Heart right ventricle (tissue), 16 donors: ENCODE results near the gene DDX20. TPM values are rescaled to one million over a fixed set of nuclear protein-coding genes. Genes with fewer than 3 reads are reported as not detected.

Source experiments
- ATAC-seq, 8 donors: fragments of 200-7000 bp; cut with Tn5 transposase; one replicate each; pipeline ENCODE4 v1.9.1; 2020; ENCODE audit warnings: mild to moderate bottlenecking in 8 of 8, moderate library complexity in 8 of 8, moderate number of reproducible peaks in 1 of 8
- DNase-seq, 2 donors: peaks; one replicate each; pipeline ENCODE4 v3.0.0-alpha.2; 2020
- H3K27ac ChIP-seq, 10 donors: fragments of 200-600 bp; sonication (generic) in 2 of 10; one replicate each; pipeline versions ENCODE4 v1.5.0 to v1.8.0; 2020 to 2022; ENCODE audit warnings: mild to moderate bottlenecking in 3 of 10
- H3K27me3 ChIP-seq, 7 donors: fragments of 200-600 bp; one replicate each; pipeline ENCODE4 v1.8.0; 2021 to 2022; ENCODE audit warnings: mild to moderate bottlenecking in 2 of 7
- H3K36me3 ChIP-seq, 9 donors: fragments of 200-600 bp; sonication (generic) in 1 of 9; one replicate each; pipeline versions ENCODE4 v1.5.0 to v1.8.0; 2020 to 2022; ENCODE audit warnings: mild to moderate bottlenecking in 2 of 9
- H3K4me1 ChIP-seq, 9 donors: fragments of 200-600 bp; sonication (generic) in 1 of 9; one replicate each; pipeline versions ENCODE4 v1.5.0 to v1.8.0; 2020 to 2022; ENCODE audit warnings: mild to moderate bottlenecking in 4 of 9
- H3K4me3 ChIP-seq, 10 donors: fragments of 200-600 bp; sonication (generic) in 2 of 10; one replicate each; pipeline versions ENCODE4 v1.5.0 to v1.8.0; 2020 to 2022; ENCODE audit warnings: mild to moderate bottlenecking in 7 of 10, moderate library complexity in 2 of 10
- H3K9me3 ChIP-seq, 11 donors: fragments of 200-600 bp in 10 of 11; sonication (generic) in 2 of 11; one replicate each; pipeline versions ENCODE4 v1.5.0 to v1.8.0; 2013 to 2022; ENCODE audit warnings: mild to moderate bottlenecking in 2 of 11, control low read depth in 1 of 11, moderate library complexity in 1 of 11
- CTCF ChIP-seq, 9 donors: fragments of 200-600 bp; sonication (generic) in 2 of 9; IDR thresholded peaks; one replicate each; pipeline versions ENCODE4 v1.5.0 to v1.8.0; 2021 to 2022; ENCODE audit warnings: antibody characterized with exemption in 9 of 9, mild to moderate bottlenecking in 5 of 9, moderate library complexity in 1 of 9
- WGBS, 2 donors: extraction: QIAGEN DNeasy Blood & Tissue Kit; methylation state at CpG; one replicate each; pipeline ENCODE4 v1.1.7; 2013; ENCODE audit warnings: inconsistent platforms in 1 of 2; 5-methylcytosine and 5-hydroxymethylcytosine counted together
- intact Hi-C, 10 donors: fragments of 100-400 bp; cut with DNase I; formaldehyde crosslinking; loops; one replicate each; pipeline versions ENCODE4 v1.11.1 to v1.14.2; 2022
- polyA plus RNA-seq, 2 donors: library from polyadenylated mRNA; stranded (reverse); fragments of 200-250 nt; gene quantifications; one replicate each; pipeline ENCODE4 v1.2.3, GENCODE V29; 2013
- total RNA-seq, 10 donors: library from RNA; stranded (reverse); fragmentation: NEBNext Ultra II Directional in 3 of 10; extraction: Animal tissue kit (Norgen Biotek cat#: 25700) in 3 of 10; gene quantifications; one replicate each; pipeline versions ENCODE4 v1.2.1 to v1.2.4, GENCODE V29; 2021 to 2023
- donor health status: Arrhythmogenic right ventricular cardiomyopathy.
- donor health status: ischemic (EF 13 %, LVEDD 7.1; RV severe dilation, severe dysfunction).
- donor health status: healthy with polysubstance abuse.
- donor health status: DM: no; HTN: yes; CAD: no.
- donor health status: DM: no; HTN: no; CAD: no.
- donor health status: ischemic (EF 25% LVEDD 6.9; RV normal size, moderate dysfunction).
- donor health status: ischemic (EF 25% LVEDD 5.7; RV mildly dilated, moderate dysfunction).
- donor health status: healthy.
- donor health status: DM: yes; HTN: yes; CAD: no.
- donor health status: Ischemic cardiomyopathy.
- donor health status: ischemic (EF 35%, LVEDD 5.7; RV mildly dilated, moderate dysfunction).
- donor health status: nonischemic (EF 11% LVEDD 7.7; RV severe dilation, severe dysfunction).
- donor health status: DM: yes; HTN: yes; CAD: no.
- donor health status: PGD.
- donor health status: ischemic (EF 29% LVEDD 5.4; RV normal size, mild dysfunction).
- donor health status: nonischemic (EF 23%, LVEDD 6.1; RV moderate dilation, normal function).

The DDX20 gene
- total and polyA plus RNA-seq, 12 donors, result 4.0 to 10.0 (median 6.4) TPM

GRCh38 chr1:111779546-111779945 is 23.8 kb downstream of the DDX20 start:
- no peak for DNase-seq
- Histone ChIP-seq H3K36me3 (peaks cover 0 to 9% (median 0%) of the 10 kb centered on the region in 9 donors), H3K27ac (no peak overlapping the region), H3K4me1 (peaks cover 0 to 6% (median 0%) of the 10 kb centered on the region in 9 donors), H3K4me3 (no peak overlapping the region), H3K9me3 (no peaks in the 10 kb centered on the region), H3K27me3 (no peaks in the 10 kb centered on the region)
- no peak for ATAC-seq
- 88 to 91% methylated on average over 2 of the region's 2 CpGs for WGBS, 2 donors
- TF ChIP-seq CTCF (IDR thresholded peaks at IDR 0.05), result no peak
- intact Hi-C loops, result loop anchor here in 1 of 10 donors (5.0 kb wide), 1 partner anchor 408 kb away; no protein-coding TSS in a partner anchor

GRCh38 chr1:111784273-111784901 is 28.7 kb downstream of the DDX20 start:
- no peak overlapping the region for H3K27ac ChIP-seq
- no peak overlapping the region for H3K4me3 ChIP-seq
- WGBS, 2 donors, result 84% methylated on average over 4 of the region's 4 CpGs
- intact Hi-C loops, result loop anchor here in 1 of 10 donors (10.0 kb wide), 1 partner anchor 550 kb away; no protein-coding TSS in a partner anchor
- H3K9me3 ChIP-seq, result no peaks in the 10 kb centered on the region
- peaks cover 0 to 12% (median 0%) of the 10 kb centered on the region in 9 donors for H3K36me3 ChIP-seq
- peaks cover 0 to 4% (median 0%) of the 10 kb centered on the region in 9 donors for H3K4me1 ChIP-seq
- H3K27me3 ChIP-seq, result no peaks in the 10 kb centered on the region
- DNase-seq, result no peak
- TF ChIP-seq CTCF (IDR thresholded peaks at IDR 0.05), result no peak
- ATAC-seq, result no peak

- DNase-seq (no peak), ATAC-seq (no peak)
- peaks cover 0 to 3% (median 0%) of the 10 kb centered on the region in 9 donors for H3K36me3 ChIP-seq
- H3K4me3 ChIP-seq, result no peak overlapping the region
- H3K27ac ChIP-seq, result no peak overlapping the region
- no peak for TF ChIP-seq CTCF (IDR thresholded peaks at IDR 0.05)
- H3K4me1 ChIP-seq, result peaks cover 0 to 8% (median 0%) of the 10 kb centered on the region in 9 donors
- WGBS, 2 donors, result 77 to 80% methylated on average over 9 of the region's 9 CpGs
- no peaks in the 10 kb centered on the region for H3K27me3 ChIP-seq
- intact Hi-C loops, result loop anchor here in 1 of 10 donors (10.0 kb wide), 1 partner anchor 548 kb away; no protein-coding TSS in a partner anchor
- no peaks in the 10 kb centered on the region for H3K9me3 ChIP-seq
These were observed 31.0 kb downstream of the DDX20 start for GRCh38 chr1:111786669-111787207.

GRCh38 chr1:111789142-111789541 is 33.4 kb downstream of the DDX20 start:
- ATAC-seq, result peak in 2 of 8 donors; percentile 35 to 36
- intact Hi-C loops, result loop anchor here in 1 of 10 donors (10.0 kb wide), 1 partner anchor 546 kb away; no protein-coding TSS in a partner anchor
- 55 to 66% methylated on average over 5 of the region's 5 CpGs for WGBS, 2 donors
- no peaks in the 10 kb centered on the region for H3K27me3 ChIP-seq
- no peak overlapping the region for H3K4me3 ChIP-seq
- peaks cover 0 to 16% (median 0%) of the 10 kb centered on the region in 9 donors for H3K4me1 ChIP-seq
- peak overlapping the region in 1 of 10 donors; percentile 53 for H3K27ac ChIP-seq
- H3K9me3 ChIP-seq, result no peaks in the 10 kb centered on the region
- TF ChIP-seq CTCF (IDR thresholded peaks at IDR 0.05), result no peak
- H3K36me3 ChIP-seq, result peaks cover 0 to 3% (median 0%) of the 10 kb centered on the region in 9 donors
- DNase-seq, result no peak
